ENCODE data around the gene STK39. TPM values are rescaled to one million over a fixed set of nuclear protein-coding genes. Genes with fewer than 3 reads are reported as not detected.

Gene STK39
- polyA plus RNA-seq, 1 experiment: 25.2 TPM

DNA sequence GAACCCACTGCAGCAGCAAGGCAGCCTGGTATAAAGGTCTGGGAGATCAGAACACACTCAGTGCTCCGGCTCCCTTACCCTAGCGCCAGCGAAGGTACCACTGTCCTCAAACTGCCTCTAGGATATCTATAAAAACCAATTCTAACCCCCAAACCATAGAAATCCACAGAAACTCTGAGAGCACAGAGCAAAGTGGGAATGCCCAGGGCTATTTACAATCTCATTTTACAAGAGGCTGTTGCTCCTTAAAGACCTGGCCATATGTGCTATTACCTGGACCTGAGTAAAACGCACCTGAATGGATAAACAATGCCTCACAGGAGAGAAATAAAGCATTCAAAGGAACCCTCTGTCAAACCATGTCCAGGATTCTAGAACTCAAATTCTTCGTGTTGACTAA is 4.3 kb downstream of the STK39 start:
- CTCF ChIA-PET: no interaction called here
- no peak for DNase-seq (ENCODE audit: low read depth, low spot score)

DNA sequence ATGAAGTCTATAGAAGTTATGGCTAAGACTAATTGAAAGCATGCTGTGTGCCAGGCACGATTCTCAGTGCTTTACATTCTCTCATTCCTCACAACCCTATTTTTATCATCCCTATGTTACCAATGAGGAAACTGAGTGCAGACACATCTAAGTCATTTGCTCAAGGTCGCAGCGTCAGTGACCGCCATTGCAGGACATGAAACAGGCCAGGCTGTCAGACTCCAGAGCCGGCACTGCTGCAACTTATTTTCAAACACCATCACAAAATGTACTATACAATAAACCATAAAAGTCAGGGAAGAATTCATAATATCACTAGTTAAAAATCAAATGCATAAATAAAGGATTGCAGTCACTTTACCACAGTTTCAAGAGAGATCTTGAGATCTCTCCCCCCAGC is 5.6 kb downstream of the STK39 start:
- DNase-seq (ENCODE audit: low read depth, low spot score): no peak
- no peaks in the 10 kb centered on the region for H3K27me3 ChIP-seq (ENCODE audit: control insufficient read depth, insufficient read depth, low read length)
- POLR2A ChIA-PET: no interaction called here
- no peak overlapping the region for H3K27ac ChIP-seq (ENCODE audit: low read depth, low read length)
- CTCF ChIA-PET: no interaction called here
- H3K4me3 ChIP-seq (ENCODE audit: low read depth, low read length): no peak overlapping the region
- no peaks in the 10 kb centered on the region for H3K9me3 ChIP-seq (ENCODE audit: control insufficient read depth, insufficient read depth, low read length)
- no peak for TF ChIP-seq CTCF (IDR thresholded peaks at IDR 0.05; ENCODE audit: low read depth, low read length)

More for the DNA sequence above, 4.3 kb downstream of the STK39 start:
- Histone ChIP-seq H3K4me3 (ENCODE audit: low read depth, low read length) (no peak overlapping the region), H3K27ac (ENCODE audit: low read depth, low read length) (no peak overlapping the region), H3K9me3 (ENCODE audit: control insufficient read depth, insufficient read depth, low read length) (no peaks in the 10 kb centered on the region), H3K27me3 (ENCODE audit: control insufficient read depth, insufficient read depth, low read length) (no peaks in the 10 kb centered on the region)
- POLR2A ChIA-PET: no interaction called here
- no peak for TF ChIP-seq CTCF (IDR thresholded peaks at IDR 0.05; ENCODE audit: low read depth, low read length)

- DNase-seq (ENCODE audit: low read depth, low spot score): no peak
- ChIA-PET CTCF (no interaction called here), POLR2A (no interaction called here)
- Histone ChIP-seq H3K27me3 (ENCODE audit: control insufficient read depth, insufficient read depth, low read length) (no peaks in the 10 kb centered on the region), H3K27ac (ENCODE audit: low read depth, low read length) (no peak overlapping the region), H3K9me3 (ENCODE audit: control insufficient read depth, insufficient read depth, low read length) (no peaks in the 10 kb centered on the region), H3K4me3 (ENCODE audit: low read depth, low read length) (no peak overlapping the region)
- no peak for TF ChIP-seq CTCF (IDR thresholded peaks at IDR 0.05; ENCODE audit: low read depth, low read length)
Measured at GRCh38 chr2:168241208-168241607, 6.2 kb downstream of the STK39 start.

GRCh38 chr2:168239281-168239680 is 8.1 kb downstream of the STK39 start:
- H3K27ac ChIP-seq (ENCODE audit: low read depth, low read length): no peak overlapping the region
- no peak for TF ChIP-seq CTCF (IDR thresholded peaks at IDR 0.05; ENCODE audit: low read depth, low read length)
- H3K27me3 ChIP-seq (ENCODE audit: control insufficient read depth, insufficient read depth, low read length): no peaks in the 10 kb centered on the region
- DNase-seq (ENCODE audit: low read depth, low spot score): no peak
- ChIA-PET CTCF (interaction anchor here (1.2 kb wide), 1 partner anchor 120 kb away, joined by 4 read pairs; no protein-coding TSS in a partner anchor), POLR2A (interaction anchor here (0.6 kb wide), 1 partner anchor 84 kb away, joined by 3 read pairs; no protein-coding TSS in a partner anchor)
- H3K4me3 ChIP-seq (ENCODE audit: low read depth, low read length): no peak overlapping the region
- no peaks in the 10 kb centered on the region for H3K9me3 ChIP-seq (ENCODE audit: control insufficient read depth, insufficient read depth, low read length)

GRCh38 chr2:168237741-168238140 is 9.7 kb downstream of the STK39 start:
- Histone ChIP-seq H3K27me3 (ENCODE audit: control insufficient read depth, insufficient read depth, low read length) (no peaks in the 10 kb centered on the region), H3K9me3 (ENCODE audit: control insufficient read depth, insufficient read depth, low read length) (no peaks in the 10 kb centered on the region), H3K27ac (ENCODE audit: low read depth, low read length) (no peak overlapping the region), H3K4me3 (ENCODE audit: low read depth, low read length) (no peak overlapping the region)
- ChIA-PET POLR2A (no interaction called here), CTCF (interaction anchor here (0.7 kb wide), 1 partner anchor 542 kb away, joined by 8 read pairs; no protein-coding TSS in a partner anchor)
- DNase-seq (ENCODE audit: low read depth, low spot score): no peak
- TF ChIP-seq CTCF (IDR thresholded peaks at IDR 0.05; ENCODE audit: low read depth, low read length): no peak

Measured in AG04450 (cell line).